Tibial artery (tissue), 4 donors: Measurements from ENCODE around the gene SOCS3.

Source experiments
- DNase-seq, 2 donors: peaks; one replicate each; pipeline ENCODE4 v3.0.0-alpha.2; 2019
- H3K27ac ChIP-seq, 2 donors: fragments of 200-600 bp; sonication (generic) in 1 of 2; 1 replicate in 1 of 2; 2 replicates in 1 of 2; pipeline ENCODE4 v1.5.1; 2018 to 2019; ENCODE audit warnings: mild to moderate bottlenecking in 1 of 2
- H3K27me3 ChIP-seq, 2 donors: fragments of 200-600 bp; sonication (generic) in 1 of 2; one replicate each; pipeline versions ENCODE4 v1.5.1 to v1.6.0; 2016 to 2019
- H3K36me3 ChIP-seq, 3 donors: fragments of 200-600 bp; sonication (generic) in 2 of 3; one replicate each; pipeline ENCODE4 v1.5.1; 2016 to 2019; ENCODE audit warnings: mild to moderate bottlenecking in 2 of 3
- H3K4me1 ChIP-seq, 4 donors: fragments of 200-600 bp; sonication (generic) in 2 of 4; 1 replicate in 3 of 4; 2 replicates in 1 of 4; pipeline ENCODE4 v1.5.1; 2016 to 2019
- H3K4me3 ChIP-seq, 2 donors: fragments of 200-600 bp; sonication (generic) in 1 of 2; 1 replicate in 1 of 2; 2 replicates in 1 of 2; pipeline ENCODE4 v1.5.1; 2018 to 2019; ENCODE audit warnings: mild to moderate bottlenecking in 2 of 2
- H3K9me3 ChIP-seq, 3 donors: fragments of 200-600 bp; sonication (generic) in 1 of 3; one replicate each; pipeline ENCODE4 v1.5.1; 2016 to 2019
- intact Hi-C: fragments of 100-400 bp; cut with DNase I; formaldehyde crosslinking; loops from one replicate; pipeline ENCODE4 v1.15.0; 2023; ENCODE audit warnings: low total_unique reads
- TF ChIP-seq, protein P1 (sequence below), 2 experiments: fragments of 200-600 bp in 1 of 2; fragments of 450-650 bp in 1 of 2; IDR thresholded peaks; one replicate each; pipeline ENCODE4 v1.5.1; 2017 to 2019; ENCODE audit warnings: antibody characterized with exemption in 2 of 2, mild to moderate bottlenecking in 1 of 2, moderate library complexity in 1 of 2

Gene SOCS3

DNA sequence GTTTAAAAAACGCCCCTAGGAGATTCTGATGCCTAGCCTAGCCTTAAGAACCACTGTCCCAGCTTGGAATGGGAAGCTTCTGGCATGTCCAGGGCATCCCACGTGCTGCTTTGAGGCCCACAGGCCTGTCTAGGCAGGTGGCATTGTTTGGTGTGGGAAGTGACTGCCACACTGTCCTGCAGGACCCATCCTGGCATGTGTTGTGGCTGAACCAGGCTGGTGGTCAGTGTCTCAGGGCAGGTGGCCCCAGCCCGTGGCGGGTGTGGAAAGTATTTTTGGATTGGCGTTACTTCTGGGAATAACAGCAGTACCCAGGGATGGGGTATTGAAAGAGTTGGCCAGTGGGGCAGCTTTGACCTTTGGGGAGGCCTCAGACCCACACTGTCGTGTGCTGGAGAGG lies 46.5 kb upstream of the SOCS3 start:
- TF ChIP-seq, protein P1, sequence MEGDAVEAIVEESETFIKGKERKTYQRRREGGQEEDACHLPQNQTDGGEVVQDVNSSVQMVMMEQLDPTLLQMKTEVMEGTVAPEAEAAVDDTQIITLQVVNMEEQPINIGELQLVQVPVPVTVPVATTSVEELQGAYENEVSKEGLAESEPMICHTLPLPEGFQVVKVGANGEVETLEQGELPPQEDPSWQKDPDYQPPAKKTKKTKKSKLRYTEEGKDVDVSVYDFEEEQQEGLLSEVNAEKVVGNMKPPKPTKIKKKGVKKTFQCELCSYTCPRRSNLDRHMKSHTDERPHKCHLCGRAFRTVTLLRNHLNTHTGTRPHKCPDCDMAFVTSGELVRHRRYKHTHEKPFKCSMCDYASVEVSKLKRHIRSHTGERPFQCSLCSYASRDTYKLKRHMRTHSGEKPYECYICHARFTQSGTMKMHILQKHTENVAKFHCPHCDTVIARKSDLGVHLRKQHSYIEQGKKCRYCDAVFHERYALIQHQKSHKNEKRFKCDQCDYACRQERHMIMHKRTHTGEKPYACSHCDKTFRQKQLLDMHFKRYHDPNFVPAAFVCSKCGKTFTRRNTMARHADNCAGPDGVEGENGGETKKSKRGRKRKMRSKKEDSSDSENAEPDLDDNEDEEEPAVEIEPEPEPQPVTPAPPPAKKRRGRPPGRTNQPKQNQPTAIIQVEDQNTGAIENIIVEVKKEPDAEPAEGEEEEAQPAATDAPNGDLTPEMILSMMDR (IDR thresholded peaks at IDR 0.05) = no peak
- no peaks in the 10 kb centered on the region for H3K9me3 ChIP-seq
- DNase-seq = no peak
- no peak overlapping the region for H3K4me3 ChIP-seq
- H3K27me3 ChIP-seq = no peaks in the 10 kb centered on the region
- H3K27ac ChIP-seq = no peak overlapping the region
- H3K36me3 ChIP-seq = peaks cover 37 to 74% (median 56%) of the 10 kb centered on the region in 3 donors
- intact Hi-C loops = no loop called here
- peaks cover 0 to 12% (median 0%) of the 10 kb centered on the region in 4 donors for H3K4me1 ChIP-seq

DNA sequence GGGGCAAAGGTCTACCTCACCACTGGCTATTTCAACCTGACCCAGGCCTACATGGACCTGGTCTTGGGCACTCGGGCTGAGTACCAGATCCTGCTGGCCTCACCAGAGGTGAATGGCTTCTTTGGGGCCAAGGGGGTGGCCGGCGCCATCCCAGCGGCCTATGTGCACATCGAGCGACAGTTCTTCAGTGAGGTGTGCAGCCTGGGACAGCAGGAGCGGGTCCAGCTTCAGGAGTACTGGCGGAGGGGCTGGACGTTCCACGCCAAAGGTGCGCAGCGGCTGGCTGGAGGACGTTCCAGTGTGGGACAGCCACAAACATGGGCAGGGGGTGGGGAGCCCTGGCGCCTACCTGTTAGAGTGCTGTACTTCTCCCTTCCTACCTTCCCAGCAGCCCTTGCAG lies 43.9 kb upstream of the SOCS3 start:
- Histone ChIP-seq H3K27ac (no peak overlapping the region), H3K4me1 (peaks cover 0 to 6% (median under 1%) of the 10 kb centered on the region in 4 donors), H3K4me3 (no peak overlapping the region), H3K27me3 (no peaks in the 10 kb centered on the region), H3K9me3 (no peaks in the 10 kb centered on the region), H3K36me3 (peaks cover 61 to 88% (median 82%) of the 10 kb centered on the region in 3 donors)
- no peak for DNase-seq
- intact Hi-C loops = no loop called here
- TF ChIP-seq, protein P1 (IDR thresholded peaks at IDR 0.05) = no peak

DNA sequence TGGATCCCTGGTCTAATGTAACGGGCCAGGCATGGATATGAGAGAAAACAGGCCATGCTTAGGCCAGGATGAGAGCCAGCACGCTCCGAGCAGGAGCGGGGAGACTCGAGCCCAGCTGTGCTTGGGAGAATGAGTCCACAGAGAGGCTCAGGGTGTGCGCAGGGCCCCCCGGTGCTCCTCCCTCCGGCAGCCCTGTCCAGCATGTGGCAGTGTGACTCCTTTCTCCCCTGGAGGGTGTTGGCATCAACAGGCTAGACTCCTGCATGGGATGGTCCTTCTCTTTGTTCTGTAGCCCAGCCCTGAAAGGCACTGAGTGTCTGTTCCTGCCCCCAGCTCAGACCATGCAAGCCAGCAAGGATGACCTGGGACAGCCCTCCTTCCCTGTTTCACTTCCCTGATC lies 42.0 kb upstream of the SOCS3 start:
- H3K36me3 ChIP-seq = peaks cover 65 to 86% (median 80%) of the 10 kb centered on the region in 3 donors
- H3K9me3 ChIP-seq = no peaks in the 10 kb centered on the region
- H3K27ac ChIP-seq = no peak overlapping the region
- H3K4me3 ChIP-seq = no peak overlapping the region
- H3K4me1 ChIP-seq = peaks cover 3 to 20% (median 13%) of the 10 kb centered on the region in 4 donors
- intact Hi-C loops = no loop called here
- H3K27me3 ChIP-seq = no peaks in the 10 kb centered on the region
- no peak for DNase-seq
- TF ChIP-seq, protein P1 (IDR thresholded peaks at IDR 0.05) = no peak

DNA sequence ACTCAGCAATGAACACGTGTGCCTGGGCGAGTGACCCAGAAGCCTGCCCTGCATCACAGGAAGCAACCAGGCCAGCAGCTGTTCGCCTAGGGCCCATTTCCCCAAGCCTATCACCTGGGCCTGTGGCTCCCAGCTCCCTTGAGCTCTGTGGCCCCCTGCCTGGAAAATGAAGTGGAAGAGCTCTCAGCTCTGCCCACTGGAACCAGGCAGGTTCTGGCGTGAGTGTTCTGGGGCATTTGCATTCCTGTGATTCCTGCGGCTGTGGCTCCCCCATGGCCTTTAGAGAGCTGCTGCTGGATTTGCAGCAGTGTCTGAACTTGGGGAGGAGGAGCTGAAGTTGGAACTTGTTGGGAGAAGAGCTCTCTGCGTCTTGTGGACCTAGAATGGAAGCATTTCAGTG lies 41.4 kb upstream of the SOCS3 start:
- Histone ChIP-seq H3K27ac (no peak overlapping the region), H3K27me3 (no peaks in the 10 kb centered on the region), H3K36me3 (peaks cover 65 to 82% (median 82%) of the 10 kb centered on the region in 3 donors), H3K4me3 (no peak overlapping the region), H3K4me1 (peaks cover 10 to 26% (median 19%) of the 10 kb centered on the region in 4 donors), H3K9me3 (no peaks in the 10 kb centered on the region)
- intact Hi-C loops = no loop called here
- TF ChIP-seq, protein P1 (IDR thresholded peaks at IDR 0.05) = no peak
- no peak for DNase-seq

DNA sequence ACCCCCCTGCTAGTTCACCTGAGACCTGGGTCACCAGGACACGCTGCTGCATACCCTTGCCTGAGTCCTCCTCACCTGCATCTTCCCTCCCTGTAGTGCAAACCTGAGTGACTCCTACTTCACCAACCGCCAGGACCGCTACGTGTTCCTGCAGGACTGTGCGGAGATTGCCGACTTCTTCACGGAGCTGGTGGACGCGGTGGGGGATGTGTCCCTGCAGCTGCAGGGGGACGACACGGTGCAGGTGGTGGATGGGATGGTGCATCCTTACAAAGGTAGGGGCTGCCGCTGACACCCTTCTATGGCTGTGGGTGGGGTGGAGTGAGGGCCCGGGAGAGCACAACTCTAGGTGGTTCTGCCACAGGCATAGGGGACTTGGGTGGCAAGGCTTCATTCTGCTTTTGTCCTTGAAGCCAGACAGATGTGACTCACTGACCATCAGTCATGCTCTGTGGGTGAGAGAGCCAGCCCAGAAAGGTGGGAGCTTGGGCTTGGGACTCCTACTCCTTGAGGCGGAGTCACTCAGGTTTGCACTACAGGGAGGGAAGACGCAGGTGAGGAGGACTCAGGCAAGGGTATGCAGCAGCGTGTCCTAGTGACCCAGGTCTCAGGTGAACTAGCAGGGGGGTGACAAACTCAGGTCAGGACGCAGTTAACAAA lies 40.8 kb upstream of the SOCS3 start:
- Histone ChIP-seq H3K4me1 (peaks cover 10 to 32% (median 21%) of the 10 kb centered on the region in 4 donors), H3K4me3 (no peak overlapping the region), H3K9me3 (no peaks in the 10 kb centered on the region), H3K27me3 (no peaks in the 10 kb centered on the region), H3K27ac (no peak overlapping the region), H3K36me3 (peaks cover 65 to 82% (median 80%) of the 10 kb centered on the region in 3 donors)
- intact Hi-C loops = no loop called here
- TF ChIP-seq, protein P1 (IDR thresholded peaks at IDR 0.05) = no peak
- no peak for DNase-seq
